Esophagus muscularis mucosa (tissue), 4 donors: Measurements from ENCODE around the gene GAGE12J.
"Not testable (repeated sequence)": the region's sequence is repeated elsewhere in the genome, so short reads cannot be mapped to it uniquely, and the experiment has no call there.

Source experiments
- CTCF ChIP-seq, 3 experiments: fragments of 200-600 bp in 2 of 3; fragments of 450-650 bp in 1 of 3; sonication (generic) in 2 of 3; IDR thresholded peaks; one replicate each; pipeline ENCODE4 v1.5.1; 2017 to 2019; ENCODE audit warnings: antibody characterized with exemption in 3 of 3, mild to moderate bottlenecking in 2 of 3, moderate library complexity in 1 of 3
- EP300 ChIP-seq: sonication (generic); formaldehyde crosslinking; IDR thresholded peaks from one replicate; pipeline ENCODE4 v1.6.1; 2017; ENCODE audit warnings: antibody characterized with exemption
- POLR2A ChIP-seq: fragments of 450-650 bp; IDR thresholded peaks from one replicate; pipeline ENCODE4 v1.6.1; 2017; ENCODE audit warnings: antibody characterized with exemption, moderate library complexity, mild to moderate bottlenecking, low read depth
- POLR2AphosphoS5 ChIP-seq, 2 donors: sonication (generic); formaldehyde crosslinking; IDR thresholded peaks; one replicate each; pipeline ENCODE4 v1.6.1; 2017; ENCODE audit warnings: antibody characterized with exemption in 2 of 2

GRCh38 chrX:49344496-49345175 lies 22.8 kb downstream of the GAGE12J start:
- TF ChIP-seq POLR2AphosphoS5 (IDR thresholded peaks at IDR 0.05); POLR2A; CTCF (IDR thresholded peaks at IDR 0.05); EP300: not testable (repeated sequence)
